CD14-positive monocyte (primary cell): ENCODE results near the gene NBAS. TPM values are rescaled to one million over a fixed set of nuclear protein-coding genes. Genes with fewer than 3 reads are reported as not detected.

ENCODE experiments used
- DNase-seq, 3 donors: peaks; one replicate each; pipeline ENCODE4 v3.0.0-alpha.2; 2011 to 2022
- H2AFZ ChIP-seq: 2 replicates; pipeline ENCODE4 v1.6.0; 2012; ENCODE audit warnings: mild to moderate bottlenecking, low read depth, low read length, inconsistent platforms; ENCODE audit not compliant: insufficient read depth, poor library complexity, severe bottlenecking
- H3K27ac ChIP-seq, 2 donors: 1 replicate in 1 of 2; 2 replicates in 1 of 2; pipeline ENCODE4 v1.5.1; 2012 to 2013; ENCODE audit warnings: low read length in 2 of 2, control low read depth in 1 of 2, inconsistent platforms in 1 of 2, low read depth in 1 of 2, mild to moderate bottlenecking in 1 of 2
- H3K27me3 ChIP-seq, 2 donors: one replicate each; pipeline versions ENCODE4 v1.6.0 to v1.6.1; 2011 to 2013; ENCODE audit warnings: low read length in 2 of 2; ENCODE audit not compliant: control insufficient read depth in 2 of 2, insufficient read depth in 2 of 2
- H3K36me3 ChIP-seq, 2 donors: replicated peaks in 1 of 2; 1 replicate in 1 of 2; 2 replicates in 1 of 2; pipeline versions ENCODE4 v1.5.1 to v1.6.1; 2012 to 2013; ENCODE audit warnings: low read length in 2 of 2, control low read depth in 1 of 2, inconsistent platforms in 1 of 2, mild to moderate bottlenecking in 1 of 2; ENCODE audit not compliant: insufficient read depth in 2 of 2, control insufficient read depth in 1 of 2
- H3K4me1 ChIP-seq, 2 donors: 1 replicate in 1 of 2; 2 replicates in 1 of 2; pipeline versions ENCODE4 v1.5.1 to v1.6.1; 2012 to 2013; ENCODE audit warnings: low read length in 2 of 2, control low read depth in 1 of 2, inconsistent platforms in 1 of 2, mild to moderate bottlenecking in 1 of 2, moderate library complexity in 1 of 2; ENCODE audit not compliant: insufficient read depth in 2 of 2, control insufficient read depth in 1 of 2
- H3K4me2 ChIP-seq: replicated peaks from 2 replicates; pipeline ENCODE3; 2012; ENCODE audit warnings: low read length, moderate library complexity, mild to moderate bottlenecking; ENCODE audit not compliant: poor library complexity, severe bottlenecking; ENCODE audit errors: extremely low read depth
- H3K4me3 ChIP-seq, 3 experiments: fragments of 200-600 bp in 1 of 3; sonication (generic) in 1 of 3; replicated peaks in 1 of 3; 1 replicate in 2 of 3; 2 replicates in 1 of 3; pipeline ENCODE4 v1.5.1; 2011 to 2013; ENCODE audit warnings: low read length in 3 of 3, mild to moderate bottlenecking in 3 of 3, control low read depth in 2 of 3, low read depth in 2 of 3, inconsistent platforms in 1 of 3, moderate library complexity in 1 of 3
- H3K79me2 ChIP-seq: 2 replicates; pipeline ENCODE4 v1.6.0; 2012; ENCODE audit warnings: mild to moderate bottlenecking, control low read depth, inconsistent platforms, low read length, moderate library complexity; ENCODE audit not compliant: insufficient read depth
- H3K9ac ChIP-seq: 2 replicates; pipeline ENCODE4 v1.6.0; 2017; ENCODE audit warnings: low read length, mild to moderate bottlenecking; ENCODE audit not compliant: insufficient read depth, poor library complexity, severe bottlenecking
- H3K9me3 ChIP-seq, 2 donors: replicated peaks in 1 of 2; 1 replicate in 1 of 2; 2 replicates in 1 of 2; pipeline versions ENCODE4 v1.5.1 to v1.6.1; 2012 to 2013; ENCODE audit warnings: low read length in 2 of 2, control low read depth in 1 of 2; ENCODE audit not compliant: control insufficient read depth in 1 of 2, insufficient read depth in 1 of 2
- H4K20me1 ChIP-seq: 2 replicates; pipeline ENCODE4 v1.6.0; 2012; ENCODE audit warnings: mild to moderate bottlenecking, low read length, control low read depth, moderate library complexity; ENCODE audit not compliant: insufficient read depth
- H3K27ac Mint-ChIP-seq, 7 donors: one replicate each; pipeline ENCODE4 v1.8.0; 2020; ENCODE audit warnings: mild to moderate bottlenecking in 7 of 7, mixed read lengths in 7 of 7, moderate library complexity in 6 of 7, inconsistent platforms in 2 of 7
- H3K27me3 Mint-ChIP-seq, 3 donors: one replicate each; pipeline ENCODE4 v1.8.0; 2021 to 2022; ENCODE audit warnings: low read depth in 3 of 3, mild to moderate bottlenecking in 3 of 3, mixed read lengths in 3 of 3, moderate library complexity in 3 of 3, inconsistent platforms in 1 of 3
- H3K36me3 Mint-ChIP-seq, 2 donors: one replicate each; pipeline ENCODE4 v1.8.0; 2020; ENCODE audit warnings: mixed read lengths in 2 of 2, inconsistent platforms in 1 of 2, mild to moderate bottlenecking in 1 of 2
- H3K4me1 Mint-ChIP-seq: one replicate; pipeline ENCODE4 v1.8.0; 2020; ENCODE audit warnings: mild to moderate bottlenecking, mixed read lengths
- H3K4me3 Mint-ChIP-seq, 2 donors: one replicate each; pipeline ENCODE4 v1.8.0; 2020; ENCODE audit warnings: mild to moderate bottlenecking in 2 of 2, mixed read lengths in 2 of 2, moderate library complexity in 1 of 2
- H3K9me3 Mint-ChIP-seq, 7 donors: one replicate each; pipeline ENCODE4 v1.8.0; 2020 to 2022; ENCODE audit warnings: mixed read lengths in 7 of 7, mild to moderate bottlenecking in 6 of 7, moderate library complexity in 6 of 7, inconsistent platforms in 2 of 7
- CTCF ChIP-seq: fragments of 200-600 bp; IDR thresholded peaks from one replicate; pipeline ENCODE4 v1.8.0; 2022; ENCODE audit warnings: antibody characterized with exemption, mild to moderate bottlenecking
- WGBS: methylation state at CpG from one replicate; pipeline ENCODE4 v1.1.5; 2013; ENCODE audit warnings: missing lambda C conversion rate; ENCODE audit not compliant: insufficient coverage; 5-methylcytosine and 5-hydroxymethylcytosine counted together
- intact Hi-C, 2 donors: fragments of 100-400 bp; cut with micrococcal nuclease; formaldehyde crosslinking; loops; one replicate each; pipeline versions ENCODE4 v1.15.0 to v1.15.1; 2023
- polyA plus RNA-seq, 3 donors: library from polyadenylated mRNA; depleted of rRNA in 1 of 3; unstranded in 2 of 3; stranded (reverse) in 1 of 3; fragments of 300-500 nt in 2 of 3; fragments of >200 nt in 1 of 3; fragmentation: Illumina TruSeq in 2 of 3; gene quantifications; 1 replicate in 2 of 3; 2 replicates in 1 of 3; pipeline ENCODE4 v1.2.3, GENCODE V29; 2012 to 2021

The NBAS gene
- polyA plus RNA-seq, 3 donors, result 8.9 to 10.9 (median 8.9) TPM

- H3K27me3 Mint-ChIP-seq, result no peaks in the 10 kb centered on the region
- H3K4me1 Mint-ChIP-seq, result no peaks in the 10 kb centered on the region
- H3K27me3 ChIP-seq, result no peaks in the 10 kb centered on the region
- no peaks in the 10 kb centered on the region for H3K79me2 ChIP-seq
- TF ChIP-seq CTCF, result no peak
- H3K9me3 Mint-ChIP-seq, result no peaks in the 10 kb centered on the region
- H3K36me3 Mint-ChIP-seq, result peaks cover 30 to 44% of the 10 kb centered on the region in 2 donors
- no peak for DNase-seq
- H3K27ac Mint-ChIP-seq, result no peak overlapping the region
- no peak overlapping the region for H3K4me2 ChIP-seq
- no peaks in the 10 kb centered on the region for H3K9me3 ChIP-seq
- H2AFZ ChIP-seq, result no peak overlapping the region
- no peak overlapping the region for H3K27ac ChIP-seq
- WGBS, result 96% methylated on average over 5 of the region's 9 CpGs
- no peak overlapping the region for H3K4me3 Mint-ChIP-seq
- no peak overlapping the region for H3K9ac ChIP-seq
- no peaks in the 10 kb centered on the region for H4K20me1 ChIP-seq
- peaks cover 11 to 56% of the 10 kb centered on the region in 2 donors for H3K36me3 ChIP-seq
- no peak overlapping the region for H3K4me3 ChIP-seq
- H3K4me1 ChIP-seq, result no peaks in the 10 kb centered on the region
- intact Hi-C loops, result no loop called here
Measured at GRCh38 chr2:15410884-15411283, 150.2 kb downstream of the NBAS start.

GRCh38 chr2:15408759-15409158 is 152.4 kb downstream of the NBAS start:
- peaks cover 27 to 32% of the 10 kb centered on the region in 2 donors for H3K36me3 Mint-ChIP-seq
- no peak overlapping the region for H3K27ac Mint-ChIP-seq
- no peak for DNase-seq
- H3K9me3 Mint-ChIP-seq, result no peaks in the 10 kb centered on the region
- TF ChIP-seq CTCF, result no peak
- intact Hi-C loops, result no loop called here
- no peaks in the 10 kb centered on the region for H3K4me1 ChIP-seq
- H3K4me3 Mint-ChIP-seq, result no peak overlapping the region
- no peaks in the 10 kb centered on the region for H3K27me3 ChIP-seq
- no CpG with 5 or more reads among the region's 3 CpGs for WGBS
- no peak overlapping the region for H3K27ac ChIP-seq
- no peaks in the 10 kb centered on the region for H3K4me1 Mint-ChIP-seq
- H3K27me3 Mint-ChIP-seq, result no peaks in the 10 kb centered on the region
- no peak overlapping the region for H3K4me3 ChIP-seq
- no peaks in the 10 kb centered on the region for H3K79me2 ChIP-seq
- H3K9ac ChIP-seq, result no peak overlapping the region
- no peaks in the 10 kb centered on the region for H3K9me3 ChIP-seq
- H3K36me3 ChIP-seq, result peaks cover 4 to 35% of the 10 kb centered on the region in 2 donors
- no peak overlapping the region for H2AFZ ChIP-seq
- no peaks in the 10 kb centered on the region for H4K20me1 ChIP-seq
- no peak overlapping the region for H3K4me2 ChIP-seq
